ENCODE data around the gene ANKS3.

DNA sequence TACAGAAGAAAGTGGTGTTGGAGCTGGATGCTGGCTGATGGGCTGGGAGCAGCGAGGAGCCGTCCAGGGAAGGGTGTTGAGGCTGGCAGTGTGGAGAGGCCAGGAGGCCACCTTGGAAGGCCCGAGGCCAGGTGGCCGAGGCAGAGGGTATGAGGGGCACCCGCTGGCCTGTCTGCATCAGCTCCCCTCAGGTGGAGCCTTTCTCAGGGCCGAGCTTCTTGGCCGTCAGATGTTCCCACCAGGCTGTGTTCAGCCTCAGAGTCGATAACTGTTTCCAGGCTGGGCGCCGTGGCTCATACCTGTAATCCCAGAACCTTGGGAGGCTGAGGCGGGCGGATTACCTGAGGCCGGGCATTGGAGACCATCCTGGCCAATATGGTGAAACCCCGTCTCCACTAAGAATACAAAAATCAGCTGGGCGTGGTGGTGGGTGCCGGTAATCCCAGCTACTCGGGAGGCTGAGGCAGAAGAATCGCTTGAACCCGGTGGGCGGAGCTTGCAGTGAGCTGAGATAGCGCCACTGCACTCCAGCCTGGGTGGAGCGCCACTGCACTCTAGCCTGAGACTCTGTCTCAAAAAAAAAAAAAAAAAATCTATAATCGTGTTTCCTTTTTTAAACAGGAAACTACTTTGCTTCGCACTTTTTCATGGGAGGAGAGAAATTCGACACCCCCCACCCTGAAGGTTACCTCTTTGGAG lies 84.2 kb downstream of the ANKS3 start:
- TF ChIP-seq, protein P1, sequence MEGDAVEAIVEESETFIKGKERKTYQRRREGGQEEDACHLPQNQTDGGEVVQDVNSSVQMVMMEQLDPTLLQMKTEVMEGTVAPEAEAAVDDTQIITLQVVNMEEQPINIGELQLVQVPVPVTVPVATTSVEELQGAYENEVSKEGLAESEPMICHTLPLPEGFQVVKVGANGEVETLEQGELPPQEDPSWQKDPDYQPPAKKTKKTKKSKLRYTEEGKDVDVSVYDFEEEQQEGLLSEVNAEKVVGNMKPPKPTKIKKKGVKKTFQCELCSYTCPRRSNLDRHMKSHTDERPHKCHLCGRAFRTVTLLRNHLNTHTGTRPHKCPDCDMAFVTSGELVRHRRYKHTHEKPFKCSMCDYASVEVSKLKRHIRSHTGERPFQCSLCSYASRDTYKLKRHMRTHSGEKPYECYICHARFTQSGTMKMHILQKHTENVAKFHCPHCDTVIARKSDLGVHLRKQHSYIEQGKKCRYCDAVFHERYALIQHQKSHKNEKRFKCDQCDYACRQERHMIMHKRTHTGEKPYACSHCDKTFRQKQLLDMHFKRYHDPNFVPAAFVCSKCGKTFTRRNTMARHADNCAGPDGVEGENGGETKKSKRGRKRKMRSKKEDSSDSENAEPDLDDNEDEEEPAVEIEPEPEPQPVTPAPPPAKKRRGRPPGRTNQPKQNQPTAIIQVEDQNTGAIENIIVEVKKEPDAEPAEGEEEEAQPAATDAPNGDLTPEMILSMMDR (IDR thresholded peaks at IDR 0.05; ENCODE audit: extremely low read depth in 1 of 2, insufficient read depth in 1 of 2, low read depth in 1 of 2, low read length in 2 of 2): no peak
- TF ChIP-seq, protein P2, sequence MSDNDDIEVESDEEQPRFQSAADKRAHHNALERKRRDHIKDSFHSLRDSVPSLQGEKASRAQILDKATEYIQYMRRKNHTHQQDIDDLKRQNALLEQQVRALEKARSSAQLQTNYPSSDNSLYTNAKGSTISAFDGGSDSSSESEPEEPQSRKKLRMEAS (IDR thresholded peaks at IDR 0.05; ENCODE audit: insufficient read depth, insufficient read length): no peak
- no peak for TF ChIP-seq POLR2AphosphoS5 (IDR thresholded peaks at IDR 0.05; ENCODE audit: insufficient read depth, low read depth, low read length)
- TF ChIP-seq EZH2 (IDR thresholded peaks at IDR 0.05; ENCODE audit: borderline replicate concordance, low read depth, low read length, severe bottlenecking): no peak
- TF ChIP-seq POLR2A (IDR thresholded peaks at IDR 0.05; ENCODE audit: low read depth, low read length): no peak
- TF ChIP-seq JUN (IDR thresholded peaks at IDR 0.05; ENCODE audit: borderline replicate concordance, insufficient read depth, insufficient read length, low read depth): no peak
- no peak for TF ChIP-seq FOS (IDR thresholded peaks at IDR 0.05; ENCODE audit: borderline replicate concordance, insufficient read depth, low read length)
